ENCODE data around the gene PTOV1. TPM values are rescaled to one million over a fixed set of nuclear protein-coding genes. Genes with fewer than 3 reads are reported as not detected.

PTOV1 gene
- total RNA-seq, 6 donors from 2014 or later: 60.2 to 136 (median 106) TPM

DNA sequence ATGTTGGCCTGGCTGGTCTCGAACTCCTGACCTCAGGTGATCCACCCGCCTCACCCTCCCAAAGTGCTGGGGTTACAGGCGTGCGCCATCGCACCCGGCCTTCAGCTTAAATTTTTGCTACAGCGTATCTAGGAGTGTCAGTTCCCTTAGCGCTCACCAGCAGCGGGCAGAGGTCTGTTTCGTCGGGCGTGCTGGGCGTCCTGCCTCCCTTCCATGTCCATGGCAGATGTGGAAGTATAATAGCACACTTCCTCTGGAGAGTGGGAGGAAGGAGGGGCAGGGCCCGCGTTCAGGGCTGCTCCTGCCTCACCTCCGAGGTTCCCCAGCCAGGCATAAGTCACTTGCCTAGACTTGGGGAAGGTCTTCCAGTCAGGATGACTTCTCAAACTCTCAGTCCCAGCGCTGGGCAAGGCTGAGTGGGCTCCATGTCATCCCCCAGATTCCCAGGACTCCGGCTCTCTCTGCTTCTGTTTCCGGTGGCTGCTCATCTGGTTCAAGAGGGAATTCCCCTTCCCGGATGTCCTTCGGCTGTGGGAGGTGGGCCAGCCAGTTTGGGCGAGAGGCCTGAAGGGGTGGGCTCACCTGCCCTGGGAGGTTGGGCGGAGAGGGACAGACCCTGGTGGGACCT lies 36.2 kb downstream of the PTOV1 start:
- Histone ChIP-seq H3K4me1 (peaks cover 10 to 13% (median 11%) of the 10 kb centered on the region in 4 donors), H3K27me3 (peaks cover 0 to 3% (median 0%) of the 10 kb centered on the region in 4 donors), H3K9me3 (no peaks in the 10 kb centered on the region), H3K27ac (no peak overlapping the region), H3K4me3 (no peak overlapping the region), H3K36me3 (peaks cover 27 to 51% (median 43%) of the 10 kb centered on the region in 4 donors)
- ATAC-seq (ENCODE audit: low FRiP score in 2 of 2) (no peak), DNase-seq (peak in 1 of 2 donors; percentile 64)
- WGBS, 2 donors: 77 to 80% methylated on average over 17 to 23 of the region's 23 CpGs
- TF ChIP-seq POLR2AphosphoS5 (IDR thresholded peaks at IDR 0.05) (no peak), POLR2A (IDR thresholded peaks at IDR 0.05) (no peak), EP300 (IDR thresholded peaks at IDR 0.05) (no peak)
- TF ChIP-seq, protein P1, sequence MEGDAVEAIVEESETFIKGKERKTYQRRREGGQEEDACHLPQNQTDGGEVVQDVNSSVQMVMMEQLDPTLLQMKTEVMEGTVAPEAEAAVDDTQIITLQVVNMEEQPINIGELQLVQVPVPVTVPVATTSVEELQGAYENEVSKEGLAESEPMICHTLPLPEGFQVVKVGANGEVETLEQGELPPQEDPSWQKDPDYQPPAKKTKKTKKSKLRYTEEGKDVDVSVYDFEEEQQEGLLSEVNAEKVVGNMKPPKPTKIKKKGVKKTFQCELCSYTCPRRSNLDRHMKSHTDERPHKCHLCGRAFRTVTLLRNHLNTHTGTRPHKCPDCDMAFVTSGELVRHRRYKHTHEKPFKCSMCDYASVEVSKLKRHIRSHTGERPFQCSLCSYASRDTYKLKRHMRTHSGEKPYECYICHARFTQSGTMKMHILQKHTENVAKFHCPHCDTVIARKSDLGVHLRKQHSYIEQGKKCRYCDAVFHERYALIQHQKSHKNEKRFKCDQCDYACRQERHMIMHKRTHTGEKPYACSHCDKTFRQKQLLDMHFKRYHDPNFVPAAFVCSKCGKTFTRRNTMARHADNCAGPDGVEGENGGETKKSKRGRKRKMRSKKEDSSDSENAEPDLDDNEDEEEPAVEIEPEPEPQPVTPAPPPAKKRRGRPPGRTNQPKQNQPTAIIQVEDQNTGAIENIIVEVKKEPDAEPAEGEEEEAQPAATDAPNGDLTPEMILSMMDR (IDR thresholded peaks at IDR 0.05): no peak

DNA sequence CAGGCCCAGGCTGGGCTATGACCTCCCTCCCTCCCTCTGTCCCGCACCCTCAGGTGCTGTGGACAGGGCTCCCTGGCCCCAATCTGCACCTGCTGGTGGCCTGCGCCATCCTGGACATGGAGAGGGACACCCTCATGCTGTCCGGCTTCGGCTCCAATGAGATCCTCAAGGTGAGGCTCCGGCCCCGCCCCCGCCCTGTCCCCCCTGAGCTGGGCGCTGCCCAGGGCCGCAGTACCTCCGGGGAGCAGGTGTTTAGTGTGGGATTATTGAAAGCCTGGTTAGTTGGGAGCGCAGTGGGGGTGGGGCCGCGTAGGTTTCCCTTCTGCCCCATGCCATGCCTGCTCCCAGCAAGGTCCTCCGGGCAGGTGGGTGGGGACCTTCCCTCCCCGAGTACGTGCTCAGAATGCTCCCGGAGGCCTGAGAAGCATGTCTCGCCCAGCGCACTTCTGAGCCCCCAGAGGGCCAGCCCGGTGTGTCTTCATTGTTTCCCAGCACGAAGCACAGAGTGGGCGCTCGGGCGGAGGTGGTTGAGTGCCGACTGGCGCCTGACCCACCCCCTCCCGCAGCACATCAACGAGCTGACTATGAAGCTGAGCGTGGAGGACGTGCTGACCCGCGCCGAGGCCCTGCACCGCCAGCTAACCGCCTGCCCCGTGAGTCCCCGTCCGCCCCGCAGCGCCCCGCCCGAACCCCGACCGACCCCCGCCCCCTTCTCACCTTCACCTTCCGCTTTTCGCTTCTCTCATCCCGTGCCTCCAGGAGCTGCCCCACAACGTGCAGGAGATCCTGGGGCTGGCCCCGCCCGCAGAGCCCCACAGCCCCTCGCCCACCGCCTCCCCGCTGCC lies 36.9 kb downstream of the PTOV1 start:
- ATAC-seq (ENCODE audit: low FRiP score in 2 of 2) (no peak), DNase-seq (peak in 1 of 2 donors; percentile 83)
- Histone ChIP-seq H3K4me1 (peaks cover 10 to 13% (median 11%) of the 10 kb centered on the region in 4 donors), H3K36me3 (peaks cover 21 to 44% (median 36%) of the 10 kb centered on the region in 4 donors), H3K27me3 (peaks cover 0 to 3% (median 0%) of the 10 kb centered on the region in 4 donors), H3K9me3 (no peaks in the 10 kb centered on the region), H3K4me3 (no peak overlapping the region), H3K27ac (no peak overlapping the region)
- 87 to 90% methylated on average over 34 to 52 of the region's 54 CpGs for WGBS, 2 donors
- TF ChIP-seq, protein P1 (IDR thresholded peaks at IDR 0.05): no peak
- TF ChIP-seq EP300 (IDR thresholded peaks at IDR 0.05) (no peak), POLR2A (IDR thresholded peaks at IDR 0.05) (no peak), POLR2AphosphoS5 (IDR thresholded peaks at IDR 0.05) (no peak)

DNA sequence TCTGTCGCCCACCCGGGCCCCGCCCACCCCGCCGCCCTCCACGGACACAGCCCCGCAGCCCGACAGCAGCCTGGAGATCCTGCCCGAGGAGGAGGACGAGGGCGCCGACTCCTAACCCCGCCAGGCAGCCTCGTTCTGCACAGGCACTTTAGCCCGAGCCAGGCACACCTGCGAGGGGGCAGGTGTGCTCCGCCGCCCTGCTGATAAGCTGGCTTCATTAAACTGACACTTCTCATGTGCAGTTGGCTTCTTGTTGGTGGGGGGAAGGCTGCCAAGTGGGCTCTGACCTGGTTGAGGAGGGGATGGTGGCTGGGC lies 37.5 kb downstream of the PTOV1 start:
- Histone ChIP-seq H3K36me3 (peaks cover 16 to 38% (median 30%) of the 10 kb centered on the region in 4 donors), H3K27me3 (peaks cover 0 to 3% (median 0%) of the 10 kb centered on the region in 4 donors), H3K27ac (no peak overlapping the region), H3K4me3 (no peak overlapping the region), H3K4me1 (peaks cover 10 to 13% (median 11%) of the 10 kb centered on the region in 4 donors), H3K9me3 (no peaks in the 10 kb centered on the region)
- TF ChIP-seq, protein P1 (IDR thresholded peaks at IDR 0.05): no peak
- TF ChIP-seq POLR2A (IDR thresholded peaks at IDR 0.05): no peak
- no peak for TF ChIP-seq EP300 (IDR thresholded peaks at IDR 0.05)
- no peak for TF ChIP-seq POLR2AphosphoS5 (IDR thresholded peaks at IDR 0.05)
- DNase-seq: peak in 1 of 2 donors; percentile 75
- WGBS, 2 donors: 60 to 81% methylated on average over 1 to 18 of the region's 18 CpGs
- ATAC-seq (ENCODE audit: low FRiP score in 2 of 2): no peak

DNA sequence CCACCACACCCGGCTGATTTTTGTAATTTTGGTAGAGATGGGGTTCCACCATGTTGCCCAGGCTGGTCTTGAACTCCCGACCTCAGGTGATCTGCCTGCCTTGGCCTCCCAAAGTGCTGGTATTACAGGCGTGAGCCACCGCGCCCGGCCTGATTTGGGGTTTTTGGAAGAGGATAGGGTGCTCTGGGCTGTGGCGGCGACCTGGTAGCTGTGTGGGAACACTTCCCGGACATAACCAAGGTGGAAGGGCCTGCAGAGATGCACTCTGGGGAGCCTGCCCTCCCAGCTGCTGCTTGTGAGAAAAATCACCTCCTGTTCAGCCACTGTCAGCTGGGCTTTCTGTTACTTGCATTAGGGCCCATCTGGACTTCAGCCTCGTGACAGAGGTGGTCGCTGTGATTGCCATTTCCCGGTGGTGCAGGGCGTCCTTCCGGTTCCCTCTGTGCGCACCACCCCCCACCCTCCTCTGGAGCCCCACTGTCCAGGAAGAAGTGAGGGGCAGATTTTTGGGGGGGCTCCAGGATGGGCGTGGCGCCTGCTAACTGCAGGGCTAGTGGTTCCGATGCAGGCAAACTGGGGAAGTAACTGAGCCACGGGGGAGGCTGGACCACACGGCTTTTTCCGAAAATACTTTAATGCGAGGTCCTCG lies 38.2 kb downstream of the PTOV1 start:
- TF ChIP-seq POLR2A (IDR thresholded peaks at IDR 0.05) (no peak), EP300 (IDR thresholded peaks at IDR 0.05) (no peak)
- TF ChIP-seq, protein P1 (IDR thresholded peaks at IDR 0.05): no peak
- H3K4me3 ChIP-seq: no peak overlapping the region
- peaks cover 10 to 31% (median 23%) of the 10 kb centered on the region in 4 donors for H3K36me3 ChIP-seq
- ATAC-seq (ENCODE audit: low FRiP score in 2 of 2) (no peak), DNase-seq (no peak)
- H3K27me3 ChIP-seq: peaks cover 0 to 3% (median 0%) of the 10 kb centered on the region in 4 donors
- 93 to 94% methylated on average over 18 to 23 of the region's 23 CpGs for WGBS, 2 donors
- no peaks in the 10 kb centered on the region for H3K9me3 ChIP-seq
- no peak overlapping the region for H3K27ac ChIP-seq
- peaks cover 10 to 13% (median 11%) of the 10 kb centered on the region in 4 donors for H3K4me1 ChIP-seq
